ENCODE results near the gene GOLT1B.

GOLT1B gene

DNA sequence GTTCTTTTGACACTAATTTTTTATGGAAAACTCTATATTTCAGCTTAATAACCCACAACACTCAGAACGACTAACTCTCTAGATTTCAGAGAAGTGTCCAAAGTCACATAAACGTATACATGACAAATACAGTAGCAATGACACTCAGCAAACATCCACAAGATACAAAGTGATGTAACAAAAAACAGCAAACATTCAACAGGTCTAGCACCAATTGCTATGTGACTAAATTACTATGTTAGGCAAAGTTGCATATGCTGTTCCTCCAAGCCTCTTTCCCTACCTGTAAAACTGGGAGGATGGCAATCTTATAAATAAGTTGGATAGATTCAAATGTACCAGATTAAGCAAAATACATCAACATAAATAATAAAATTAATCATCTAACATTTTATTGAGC, 1.8 kb upstream of the GOLT1B start:
- DNase-seq (ENCODE audit: low spot score) = no peak
- in situ Hi-C loops (cut with MboI; ENCODE audit: low pct_unique_long_range_greater_than_20kb, low sequenced_read_pairs, unreplicated experiment) = loop anchor here (10.0 to 25.0 kb wide), 2 partner anchors 145 to 963 kb away; no protein-coding TSS in a partner anchor
- TF ChIP-seq, protein P1, sequence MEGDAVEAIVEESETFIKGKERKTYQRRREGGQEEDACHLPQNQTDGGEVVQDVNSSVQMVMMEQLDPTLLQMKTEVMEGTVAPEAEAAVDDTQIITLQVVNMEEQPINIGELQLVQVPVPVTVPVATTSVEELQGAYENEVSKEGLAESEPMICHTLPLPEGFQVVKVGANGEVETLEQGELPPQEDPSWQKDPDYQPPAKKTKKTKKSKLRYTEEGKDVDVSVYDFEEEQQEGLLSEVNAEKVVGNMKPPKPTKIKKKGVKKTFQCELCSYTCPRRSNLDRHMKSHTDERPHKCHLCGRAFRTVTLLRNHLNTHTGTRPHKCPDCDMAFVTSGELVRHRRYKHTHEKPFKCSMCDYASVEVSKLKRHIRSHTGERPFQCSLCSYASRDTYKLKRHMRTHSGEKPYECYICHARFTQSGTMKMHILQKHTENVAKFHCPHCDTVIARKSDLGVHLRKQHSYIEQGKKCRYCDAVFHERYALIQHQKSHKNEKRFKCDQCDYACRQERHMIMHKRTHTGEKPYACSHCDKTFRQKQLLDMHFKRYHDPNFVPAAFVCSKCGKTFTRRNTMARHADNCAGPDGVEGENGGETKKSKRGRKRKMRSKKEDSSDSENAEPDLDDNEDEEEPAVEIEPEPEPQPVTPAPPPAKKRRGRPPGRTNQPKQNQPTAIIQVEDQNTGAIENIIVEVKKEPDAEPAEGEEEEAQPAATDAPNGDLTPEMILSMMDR (IDR thresholded peaks at IDR 0.05; ENCODE audit: extremely low read depth, insufficient read depth, missing control alignments) = no peak

DNA sequence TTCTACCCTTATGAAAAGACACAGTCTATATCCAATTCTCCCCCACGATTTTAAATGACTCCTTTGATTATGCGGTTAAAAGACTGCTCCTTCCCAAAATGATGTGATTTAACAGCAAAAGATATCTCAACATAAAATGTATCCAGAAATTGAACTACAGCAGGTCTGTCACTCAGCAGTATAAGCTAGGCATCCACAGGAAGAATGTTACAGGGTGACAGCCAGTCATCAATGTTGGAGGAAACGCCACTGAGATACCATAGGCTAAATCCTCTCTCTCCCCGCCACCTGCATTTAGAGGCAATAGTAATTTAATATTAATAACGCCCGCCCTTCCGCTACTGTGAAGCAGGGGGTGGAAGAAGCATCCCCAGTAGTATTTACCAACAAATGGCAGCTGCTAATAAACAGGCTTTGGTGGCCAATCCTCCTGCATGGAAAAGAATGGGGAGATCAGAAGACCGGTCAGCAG, 767 bp upstream of the GOLT1B start:
- TF ChIP-seq, protein P1 (IDR thresholded peaks at IDR 0.05; ENCODE audit: extremely low read depth, insufficient read depth, missing control alignments) = no peak
- peak; percentile 5 for DNase-seq (ENCODE audit: low spot score)
- in situ Hi-C loops (cut with MboI; ENCODE audit: low pct_unique_long_range_greater_than_20kb, low sequenced_read_pairs, unreplicated experiment) = loop anchor here (10.0 kb wide), 1 partner anchor 144 kb away; no protein-coding TSS in a partner anchor

DNA sequence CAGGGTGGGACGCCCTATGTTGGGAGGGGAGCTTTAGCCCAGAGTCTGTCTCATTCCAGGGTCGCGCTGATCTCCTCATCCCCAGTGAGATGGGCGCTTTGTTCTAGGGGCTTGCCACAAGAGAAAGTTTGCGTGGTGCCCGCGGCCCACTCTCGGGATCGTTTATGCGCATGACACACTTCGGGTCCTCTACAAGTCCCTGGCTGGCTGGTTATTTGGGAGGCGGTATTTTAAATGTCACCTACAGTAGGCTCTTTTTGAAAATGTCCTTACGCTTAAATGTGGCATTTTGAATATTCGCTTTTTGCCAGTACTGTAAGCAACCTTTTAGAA, 541 bp downstream of the GOLT1B start:
- TF ChIP-seq, protein P1 (IDR thresholded peaks at IDR 0.05; ENCODE audit: extremely low read depth, insufficient read depth, missing control alignments) = no peak
- DNase-seq (ENCODE audit: low spot score) = peak; percentile 18
- in situ Hi-C loops (cut with MboI; ENCODE audit: low pct_unique_long_range_greater_than_20kb, low sequenced_read_pairs, unreplicated experiment) = loop anchor here (10.0 kb wide), 1 partner anchor 143 kb away; no protein-coding TSS in a partner anchor

DNA sequence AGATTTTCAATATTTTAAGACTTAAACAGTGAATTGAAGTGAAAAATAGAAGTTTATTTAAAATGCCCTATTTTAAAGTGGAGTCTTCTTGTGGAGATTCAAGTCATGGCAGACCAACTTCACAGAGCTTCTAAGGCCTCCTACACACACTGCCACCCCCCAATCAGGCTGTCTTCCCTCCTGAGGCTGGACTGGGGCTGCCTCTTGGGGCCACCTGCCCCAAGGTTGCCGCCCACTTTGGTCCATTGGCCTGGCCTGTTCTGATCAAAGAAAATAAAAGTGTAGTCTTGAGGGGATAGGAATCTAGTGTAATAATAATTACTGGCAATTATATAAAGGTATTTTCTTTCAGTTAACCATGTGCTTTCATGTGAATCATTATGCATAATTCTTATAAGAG, 1.3 kb downstream of the GOLT1B start:
- TF ChIP-seq, protein P1 (IDR thresholded peaks at IDR 0.05; ENCODE audit: extremely low read depth, insufficient read depth, missing control alignments) = no peak
- in situ Hi-C loops (cut with MboI; ENCODE audit: low pct_unique_long_range_greater_than_20kb, low sequenced_read_pairs, unreplicated experiment) = loop anchor here (10.0 kb wide), 1 partner anchor 142 kb away; no protein-coding TSS in a partner anchor
- no peak for DNase-seq (ENCODE audit: low spot score)

DNA sequence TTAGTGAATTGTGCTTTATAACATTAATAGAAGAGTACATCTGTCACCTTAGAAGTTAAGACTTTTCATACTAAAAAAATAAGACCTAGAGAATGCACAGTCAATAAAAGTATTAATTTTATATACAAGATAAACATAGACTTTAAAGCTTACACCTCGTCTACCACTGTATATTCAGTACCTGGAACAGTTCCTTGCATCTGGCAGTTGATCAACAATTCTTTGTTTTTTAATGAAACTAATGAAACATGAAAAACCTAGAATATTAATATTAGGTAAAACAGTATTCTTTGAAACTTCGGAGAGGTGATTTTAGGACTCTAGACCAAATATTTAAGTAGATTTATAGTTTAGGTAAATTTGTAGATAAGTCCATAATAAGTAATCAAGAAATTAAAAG, 4.3 kb downstream of the GOLT1B start:
- DNase-seq (ENCODE audit: low spot score) = no peak
- TF ChIP-seq, protein P1 (IDR thresholded peaks at IDR 0.05; ENCODE audit: extremely low read depth, insufficient read depth, missing control alignments) = no peak
- in situ Hi-C loops (cut with MboI; ENCODE audit: low pct_unique_long_range_greater_than_20kb, low sequenced_read_pairs, unreplicated experiment) = loop anchor here (10.0 kb wide), 1 partner anchor 139 kb away; no protein-coding TSS in a partner anchor

DNA sequence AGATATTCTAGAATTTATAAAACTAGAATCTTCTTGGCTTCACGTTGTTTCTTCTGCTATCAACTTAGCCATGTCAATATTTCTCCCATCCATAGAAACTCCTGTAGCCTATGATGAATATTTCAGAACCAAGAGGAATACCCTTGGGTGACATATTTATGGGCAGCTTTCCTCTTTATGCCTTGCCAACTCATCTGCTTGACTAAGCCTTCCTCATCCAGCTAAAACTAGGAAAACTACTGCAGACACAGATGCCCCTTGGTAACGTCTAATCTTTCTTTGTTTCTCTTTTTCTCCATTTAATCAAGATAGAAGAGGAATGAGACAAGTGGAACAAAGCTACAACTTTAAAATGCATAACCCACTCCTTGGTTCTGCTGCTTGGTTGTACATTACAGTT, 6.3 kb downstream of the GOLT1B start:
- TF ChIP-seq, protein P1 (IDR thresholded peaks at IDR 0.05; ENCODE audit: extremely low read depth, insufficient read depth, missing control alignments) = no peak
- DNase-seq (ENCODE audit: low spot score) = no peak

More for the DNA sequence above, 6.3 kb downstream of the GOLT1B start:
- in situ Hi-C loops (cut with MboI; ENCODE audit: low pct_unique_long_range_greater_than_20kb, low sequenced_read_pairs, unreplicated experiment) = loop anchor here (10.0 kb wide), 1 partner anchor 137 kb away; no protein-coding TSS in a partner anchor

Data from GM13977 (cell line).